Daoy (cell line): ENCODE measurements around the gene AKR1A1. TPM values are rescaled to one million over a fixed set of nuclear protein-coding genes. Genes with fewer than 3 reads are reported as not detected.
A peak's percentile ranks its signal among the peaks of the same experiment; 100 is the strongest.
"Not testable (repeated sequence)": the region's sequence is repeated elsewhere in the genome, so short reads cannot be mapped to it uniquely, and the experiment has no call there.

Experiments
- DNase-seq: peaks from one replicate; pipeline ENCODE4 v3.0.0-alpha.2; 2015; ENCODE audit warnings: low read depth
- total RNA-seq: library from RNA; depleted of rRNA; stranded (reverse); fragments of >200 nt; shearing (Covaris generic); gene quantifications from 2 replicates; pipeline ENCODE4 v1.2.3, GENCODE V29; 2014

The AKR1A1 gene
- total RNA-seq, 1 experiment from 2014 or later: 124 TPM

- peak; percentile 71 for DNase-seq
Measured at GRCh38 chr1:45569962-45570581, 19.4 kb downstream of the AKR1A1 start.

- DNase-seq: no peak
Measured at GRCh38 chr1:45570631-45571030, 20.0 kb downstream of the AKR1A1 start.

GRCh38 chr1:45573231-45573804, 22.7 kb downstream of the AKR1A1 start:
- no peak for DNase-seq

GRCh38 chr1:45574105-45574626, 23.5 kb downstream of the AKR1A1 start:
- DNase-seq: no peak

- peak; percentile 98 for DNase-seq
Measured at GRCh38 chr1:45583264-45583665, 32.6 kb downstream of the AKR1A1 start.

GRCh38 chr1:45583666-45584350, 33.2 kb downstream of the AKR1A1 start, which contains the start of gene NASP:
Gene NASP (plus strand): TSS chr1:45584041. CDS start chr1:45584147, 106 bp downstream.
- peak; percentile 85 for DNase-seq

GRCh38 chr1:45584351-45585109, 33.9 kb downstream of the AKR1A1 start:
- peak; percentile 94 for DNase-seq

- DNase-seq: no peak
Measured at GRCh38 chr1:45585110-45585426, 34.4 kb downstream of the AKR1A1 start.

- no peak for DNase-seq
Measured at GRCh38 chr1:45585496-45586075, 35.0 kb downstream of the AKR1A1 start.

- DNase-seq: no peak
Measured at GRCh38 chr1:45586769-45587168, 36.1 kb downstream of the AKR1A1 start.

- DNase-seq: no peak
Measured at GRCh38 chr1:45589861-45590260, 39.2 kb downstream of the AKR1A1 start.

- DNase-seq: no peak
Measured at GRCh38 chr1:45594412-45594811, 43.8 kb downstream of the AKR1A1 start.

- DNase-seq: not testable (repeated sequence)
Measured at GRCh38 chr1:45596765-45597164, 46.1 kb downstream of the AKR1A1 start.

GRCh38 chr1:45604239-45604638, 53.6 kb downstream of the AKR1A1 start:
- DNase-seq: no peak

GRCh38 chr1:45607404-45608074, 56.9 kb downstream of the AKR1A1 start:
- no peak for DNase-seq

GRCh38 chr1:45608175-45609156, 57.8 kb downstream of the AKR1A1 start:
- DNase-seq: no peak

GRCh38 chr1:45610589-45611226, 60.1 kb downstream of the AKR1A1 start:
- no peak for DNase-seq

GRCh38 chr1:45612941-45613579, 62.4 kb downstream of the AKR1A1 start:
- DNase-seq: no peak

- DNase-seq: no peak
Measured at GRCh38 chr1:45615885-45616284, 65.3 kb downstream of the AKR1A1 start.
